HG03066 (cell line): ENCODE results near the gene VAPB.

Source experiments
- ATAC-seq: cut with Tn5 transposase; IDR thresholded peaks from one replicate; pipeline ENCODE4 v1.9.1; 2021; ENCODE audit warnings: low read depth; ENCODE audit not compliant: unreplicated experiment

VAPB gene

DNA sequence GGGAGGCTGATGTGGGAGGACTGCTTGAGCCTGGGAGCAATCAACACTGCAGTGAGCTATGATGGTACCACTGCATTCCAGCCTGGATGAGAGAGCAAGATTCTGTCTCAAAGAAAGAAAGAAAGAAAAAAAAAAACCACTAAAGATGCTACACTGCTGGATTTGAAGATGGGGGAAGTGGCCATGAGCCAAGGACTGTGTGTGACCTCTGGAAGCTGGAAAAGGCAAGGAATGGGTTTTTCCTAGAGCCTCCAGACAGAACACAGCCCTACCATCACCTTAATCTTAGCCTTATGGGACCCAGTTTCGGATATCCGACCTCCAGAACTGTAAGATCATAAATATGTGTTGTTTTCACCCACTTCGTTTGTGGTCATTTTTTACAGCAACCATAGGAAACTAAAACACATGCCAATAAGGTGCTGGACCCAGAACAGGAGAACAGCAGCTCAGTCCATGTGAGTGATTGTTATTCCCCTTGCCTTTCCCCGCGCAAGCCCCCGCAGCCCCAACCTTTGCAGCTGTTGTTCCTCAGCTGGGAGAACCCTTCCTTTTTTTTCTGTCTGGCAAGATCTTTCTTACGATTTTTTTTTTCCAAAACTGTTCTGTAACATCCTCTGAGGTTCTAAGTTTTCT, 11.1 kb upstream of the VAPB start:
- no peak for ATAC-seq

DNA sequence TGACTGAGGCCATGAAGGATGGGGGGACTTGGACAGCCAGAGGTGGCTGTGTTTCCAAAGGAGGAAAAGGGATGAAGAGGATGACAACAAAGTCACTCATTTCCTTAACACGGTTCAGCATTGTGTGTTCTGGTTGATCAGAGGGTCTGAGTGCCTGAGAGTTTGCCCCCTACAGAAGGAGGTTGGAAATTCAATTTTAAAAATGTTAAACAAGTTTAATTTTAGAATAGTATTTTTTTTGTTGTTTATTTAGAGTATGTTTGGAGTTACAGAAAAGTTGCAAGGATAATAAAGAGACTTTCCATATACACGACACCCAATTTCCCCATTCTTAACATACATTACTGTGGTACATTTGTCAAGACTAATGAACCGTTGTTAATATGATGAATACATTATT, 10.3 kb upstream of the VAPB start:
- ATAC-seq = no peak

DNA sequence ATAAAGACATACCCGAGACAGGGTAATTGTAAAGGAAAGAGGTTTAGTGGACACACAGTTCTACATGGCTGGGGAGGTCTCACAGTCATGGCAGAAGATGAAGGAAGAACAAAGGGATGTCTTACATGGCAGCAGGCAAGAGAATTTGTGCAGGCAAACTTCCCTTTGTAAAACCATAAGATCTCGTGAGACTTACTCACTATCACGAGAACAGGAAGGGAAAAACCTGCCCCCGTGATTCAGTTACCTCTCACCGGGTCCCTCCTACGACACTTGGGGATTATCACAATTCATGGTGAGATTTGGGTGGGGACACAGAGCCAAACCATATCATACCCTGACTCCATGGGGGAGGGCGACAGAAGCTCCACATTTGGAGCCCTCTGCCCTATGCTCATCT, 7.4 kb upstream of the VAPB start:
- no peak for ATAC-seq

- no peak for ATAC-seq
Measured at GRCh38 chr20:58382096-58382495, 6.9 kb upstream of the VAPB start.

DNA sequence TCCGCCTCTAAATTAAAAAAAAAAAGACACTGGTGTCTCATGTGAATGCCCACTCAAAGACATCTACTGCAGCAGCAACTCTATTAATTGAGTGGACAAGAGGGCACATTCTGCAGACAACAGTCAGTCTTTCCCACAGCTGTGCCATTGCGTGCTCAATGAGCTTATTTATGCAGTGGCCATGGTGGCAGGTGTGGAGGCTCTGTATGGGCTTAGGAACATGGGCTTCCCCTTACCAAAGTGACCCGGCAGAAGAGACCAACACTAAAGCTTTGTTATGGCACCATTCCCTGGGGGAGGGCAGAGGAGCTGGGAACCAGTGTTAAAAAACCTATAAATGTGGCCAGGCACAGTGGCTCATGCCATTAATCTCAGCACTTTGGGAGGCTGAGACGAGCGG, 4.2 kb upstream of the VAPB start:
- no peak for ATAC-seq

DNA sequence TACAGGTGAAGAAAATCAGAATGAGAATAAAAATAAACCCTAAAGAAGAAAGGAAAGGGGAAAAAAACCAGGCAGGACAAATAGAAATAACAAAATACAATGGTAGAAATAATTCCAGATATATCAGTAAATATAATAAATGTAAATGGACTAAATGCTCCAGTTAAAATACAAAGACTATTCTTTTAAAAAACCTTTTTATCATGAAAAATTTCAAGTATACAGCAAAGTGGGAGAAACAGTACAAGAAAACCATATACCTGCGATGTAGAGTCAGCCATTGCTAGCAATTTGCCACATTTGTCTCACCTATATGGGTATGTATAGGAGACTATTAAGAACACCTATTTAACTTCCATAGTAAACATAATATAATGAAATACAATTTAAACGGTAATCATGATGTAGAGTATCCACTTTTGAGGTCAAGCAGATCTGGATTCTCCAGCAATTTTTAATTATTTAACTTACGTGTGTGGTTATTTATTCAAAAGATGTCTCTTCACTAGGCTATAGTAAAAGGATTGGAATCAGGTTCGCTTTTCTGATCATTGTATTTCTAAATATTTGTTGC, 914 bp upstream of the VAPB start:
- no peak for ATAC-seq

GRCh38 chr20:58389324-58389967, 417 bp downstream of the VAPB start:
- peak; percentile 32 for ATAC-seq

DNA sequence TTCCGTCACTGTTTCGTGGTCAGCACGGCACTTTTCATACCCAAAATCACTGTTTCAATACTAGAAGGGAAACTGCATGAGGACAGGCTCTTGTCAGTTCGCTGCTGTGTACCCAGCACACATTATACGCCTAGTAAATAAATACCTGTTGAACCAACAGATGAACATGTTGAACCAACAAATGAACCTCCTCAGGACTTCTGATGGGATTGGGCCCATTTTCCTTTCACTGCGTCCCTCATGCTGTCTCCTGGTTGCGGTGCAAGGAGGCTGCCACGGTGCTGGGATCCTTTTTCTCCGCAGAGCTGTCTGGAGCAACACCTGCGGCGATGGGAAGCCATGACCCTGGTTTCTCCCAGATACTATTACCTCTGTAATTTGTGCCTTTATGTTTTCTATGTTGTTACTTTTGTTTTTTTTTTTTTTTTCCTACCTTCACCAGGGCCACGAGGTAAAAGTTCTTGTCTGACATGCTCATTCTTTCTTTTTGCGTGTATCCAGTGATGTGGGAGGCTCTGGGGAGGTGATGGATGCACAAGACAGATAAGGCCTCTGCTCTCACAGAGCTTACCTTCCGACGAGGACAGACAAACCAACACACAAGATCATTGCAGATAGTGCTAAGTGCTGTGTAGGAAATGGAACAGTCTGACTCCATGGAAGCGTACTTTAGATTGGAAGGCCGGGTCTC, 1.1 kb downstream of the VAPB start:
- ATAC-seq = no peak

GRCh38 chr20:58390659-58391035, 1.6 kb downstream of the VAPB start:
- ATAC-seq = no peak

- no peak for ATAC-seq
Measured at GRCh38 chr20:58392286-58392685, 3.3 kb downstream of the VAPB start.

GRCh38 chr20:58393299-58393698, 4.3 kb downstream of the VAPB start:
- no peak for ATAC-seq

DNA sequence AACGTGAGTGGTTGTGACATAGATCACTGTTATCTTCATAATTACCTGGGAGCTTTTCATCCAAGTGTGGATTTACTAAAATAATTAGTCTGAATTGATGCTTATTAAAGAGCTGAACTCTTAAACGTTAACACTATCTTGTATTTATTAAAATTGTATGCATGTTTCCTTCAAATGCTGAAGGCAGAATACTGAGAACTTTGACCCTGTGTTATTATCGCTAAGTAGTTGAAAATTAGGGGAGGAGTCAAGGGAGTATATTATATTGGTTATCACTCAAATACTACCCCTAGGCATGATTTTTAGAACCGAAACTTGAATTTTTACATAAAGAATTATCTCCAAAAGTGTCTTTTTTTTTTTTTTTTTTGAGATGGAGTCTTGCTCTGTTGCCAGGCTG, 5.8 kb downstream of the VAPB start:
- no peak for ATAC-seq

GRCh38 chr20:58395604-58396003, 6.6 kb downstream of the VAPB start:
- ATAC-seq = no peak

DNA sequence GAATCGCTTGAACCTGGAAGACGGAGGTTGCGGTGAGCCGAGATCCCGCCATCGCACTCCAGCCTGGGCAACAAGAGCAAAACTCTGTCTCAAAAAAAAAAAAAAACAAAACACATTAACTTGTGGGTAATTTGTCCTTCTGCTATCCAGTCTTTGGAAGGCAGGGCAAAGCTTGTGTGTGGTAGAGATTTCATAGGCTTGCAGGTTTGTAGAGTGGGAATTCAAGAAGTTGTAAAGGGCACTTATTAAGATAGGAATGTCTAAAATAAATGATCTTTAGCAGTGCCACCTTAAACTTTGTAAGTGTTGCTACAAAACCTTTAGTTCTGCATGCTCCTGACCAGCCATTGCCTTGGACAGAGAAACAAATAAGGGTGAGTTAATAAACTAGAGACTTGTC, 8.4 kb downstream of the VAPB start:
- ATAC-seq = no peak

- no peak for ATAC-seq
Measured at GRCh38 chr20:58398254-58398653, 9.2 kb downstream of the VAPB start.

DNA sequence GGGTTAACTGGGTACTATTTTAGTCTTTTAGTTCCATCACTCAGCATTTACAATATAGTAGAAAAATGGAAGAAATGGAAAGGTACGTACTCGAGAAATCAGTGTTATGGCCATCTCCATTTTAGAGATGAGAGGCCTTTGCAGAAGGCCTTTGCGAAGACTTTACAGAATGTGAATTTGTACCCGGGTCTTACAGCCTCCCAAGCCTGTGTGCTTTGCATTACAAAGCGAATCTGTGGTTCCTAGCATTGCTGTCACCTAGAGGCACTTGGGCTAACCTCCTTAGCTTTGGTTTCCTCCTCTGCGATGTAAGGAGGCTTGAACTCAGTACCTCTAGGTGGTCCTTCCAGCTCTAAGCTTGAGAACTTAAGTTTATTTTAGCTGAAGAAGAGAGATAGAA, 10.9 kb downstream of the VAPB start:
- ATAC-seq = no peak

DNA sequence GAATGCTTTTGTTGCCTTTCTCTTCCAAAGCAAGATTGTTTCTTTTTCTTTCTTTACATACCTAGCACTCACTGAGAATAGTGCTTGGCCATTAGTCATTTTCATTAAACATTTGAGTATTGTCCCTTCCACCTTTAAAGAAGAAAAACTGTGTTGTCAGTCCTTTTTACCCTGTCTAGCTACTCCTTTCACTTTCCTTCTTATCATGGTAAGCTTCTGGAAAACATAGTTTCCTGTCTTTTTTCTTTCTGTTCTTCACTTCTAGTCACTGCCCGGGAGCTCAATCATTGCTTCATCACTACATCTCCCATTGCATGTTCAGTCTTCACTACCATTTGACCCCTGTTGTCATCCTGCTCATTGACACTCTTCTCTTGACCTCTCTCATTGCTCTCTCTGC, 12.1 kb downstream of the VAPB start:
- no peak for ATAC-seq

- ATAC-seq = no peak
Measured at GRCh38 chr20:58402305-58402704, 13.3 kb downstream of the VAPB start.

DNA sequence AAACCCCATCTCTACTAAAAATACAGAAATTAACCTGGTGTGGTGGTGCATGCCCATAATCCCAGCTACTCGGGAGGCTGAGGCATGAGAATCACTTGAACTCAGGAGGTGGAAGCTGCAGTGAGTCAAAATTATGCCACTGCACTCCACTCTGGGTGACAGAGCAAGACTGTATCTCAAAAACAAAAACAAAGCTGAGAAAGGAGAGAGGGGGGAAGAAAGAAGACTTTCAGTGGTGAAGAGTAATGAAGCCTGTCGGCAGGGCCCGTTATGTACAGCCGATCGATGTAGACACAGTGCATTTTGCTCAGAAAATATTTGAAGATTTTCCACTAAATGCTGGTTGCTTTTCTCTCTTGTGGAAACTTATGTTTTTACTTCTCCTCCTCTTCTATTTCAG, 13.8 kb downstream of the VAPB start:
- ATAC-seq = no peak

GRCh38 chr20:58403272-58403671, 14.2 kb downstream of the VAPB start:
- ATAC-seq = no peak

DNA sequence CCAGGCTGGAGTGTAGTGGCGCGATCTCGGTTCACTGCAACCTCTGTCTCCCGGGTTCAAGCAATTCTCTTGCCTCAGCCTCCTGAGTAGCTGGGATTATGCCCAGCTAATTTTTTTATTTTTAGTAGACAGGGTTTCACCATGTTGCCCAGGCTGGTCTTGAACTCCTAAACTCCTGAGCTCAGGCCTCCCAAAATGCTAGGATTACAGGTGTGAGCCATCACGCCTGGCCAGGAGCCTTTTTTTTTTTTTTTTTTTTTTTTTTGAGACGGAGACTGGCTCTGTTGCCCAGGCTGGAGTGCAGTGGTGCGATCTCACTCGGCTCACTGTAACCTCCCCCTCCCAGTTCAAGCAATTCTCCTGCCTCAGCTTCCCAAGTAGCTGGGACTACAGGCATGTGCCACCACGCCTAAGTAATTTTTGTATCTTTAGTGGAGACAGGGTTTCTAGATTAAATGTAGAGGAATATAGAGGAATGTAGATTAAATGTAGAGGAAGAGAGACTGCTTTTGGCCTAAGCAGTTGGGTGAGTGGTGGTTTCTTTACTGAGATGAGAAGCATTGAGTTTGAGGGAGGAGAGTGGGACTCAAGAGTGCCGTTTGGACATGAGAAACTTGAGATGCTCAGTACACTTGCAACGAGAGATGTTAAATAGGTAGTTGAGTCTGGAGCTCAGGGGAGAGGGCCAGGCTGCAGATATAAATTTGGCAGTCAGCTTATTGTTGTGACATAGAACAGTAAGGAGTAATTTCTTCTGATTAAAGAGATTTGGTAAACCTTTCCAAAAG, 16.7 kb downstream of the VAPB start:
- ATAC-seq = no peak
